Calu3 (cell line): ENCODE data around the gene ZC3H8. TPM values are rescaled to one million over a fixed set of nuclear protein-coding genes. Genes with fewer than 3 reads are reported as not detected.

Experiments
- BruUV-seq: library from RNA; stranded (reverse); fragments of 400-500 nt; replicated peaks from 2 replicates; lab custom pipeline; 2021; lab: Mats Ljungman, UMichigan
- CTCF ChIA-PET: fragments of 300-600 bp; sonication (Branson Sonifier 250); formaldehyde crosslinking; loops from one replicate; lab custom pipeline; 2022; ENCODE audit warnings: antibody characterized with exemption; lab: Charles Lee
- DNase-seq: peaks from one replicate; pipeline ENCODE4 v3.0.0; 2022
- H3K27ac Mint-ChIP-seq: one replicate; pipeline ENCODE4 v1.8.0; 2022; ENCODE audit warnings: mixed read lengths; ENCODE audit not compliant: unreplicated experiment
- H3K27me3 Mint-ChIP-seq: one replicate; pipeline ENCODE4 v1.8.0; 2022; ENCODE audit warnings: mixed read lengths; ENCODE audit not compliant: unreplicated experiment
- H3K36me3 Mint-ChIP-seq: one replicate; pipeline ENCODE4 v1.8.0; 2022; ENCODE audit warnings: mild to moderate bottlenecking, moderate library complexity, mixed read lengths; ENCODE audit not compliant: insufficient read depth, unreplicated experiment
- H3K4me1 Mint-ChIP-seq: one replicate; pipeline ENCODE4 v1.8.0; 2022; ENCODE audit warnings: mild to moderate bottlenecking, low read depth, mixed read lengths; ENCODE audit not compliant: unreplicated experiment
- H3K4me3 Mint-ChIP-seq: one replicate; pipeline ENCODE4 v1.8.0; 2022; ENCODE audit warnings: mild to moderate bottlenecking, low read depth, moderate library complexity, mixed read lengths; ENCODE audit not compliant: unreplicated experiment
- H3K9me3 Mint-ChIP-seq: one replicate; pipeline ENCODE4 v1.8.0; 2022; ENCODE audit warnings: low read depth, mixed read lengths; ENCODE audit not compliant: unreplicated experiment
- CTCF ChIP-seq: fragments of 200-600 bp; IDR thresholded peaks from one replicate; pipeline ENCODE4 v1.8.0; 2022; ENCODE audit warnings: antibody characterized with exemption; ENCODE audit not compliant: unreplicated experiment
- intact Hi-C: fragments of 100-400 bp; cut with micrococcal nuclease; formaldehyde crosslinking; loops from one replicate; pipeline ENCODE4 v1.10.0; 2022; ENCODE audit not compliant: unreplicated experiment
- total RNA-seq: library from RNA; stranded (reverse); gene quantifications from 2 replicates; pipeline ENCODE4 v1.2.3, GENCODE V29; 2022

The ZC3H8 gene
- total RNA-seq, 1 experiment from 2014 or later: 14.1 TPM

- H3K9me3 Mint-ChIP-seq: no peaks in the 10 kb centered on the region
- TF ChIP-seq CTCF: no peak
- H3K4me1 Mint-ChIP-seq: peaks cover 8% of the 10 kb centered on the region
- peaks cover 15% of the 10 kb centered on the region for H3K36me3 Mint-ChIP-seq
- intact Hi-C loops: no loop called here
- no peak overlapping the region for H3K27ac Mint-ChIP-seq
- DNase-seq: no peak
- H3K4me3 Mint-ChIP-seq: no peak overlapping the region
- CTCF ChIA-PET: no interaction called here
- BruUV-seq: no TSS peak
- H3K27me3 Mint-ChIP-seq: no peaks in the 10 kb centered on the region
Measured at GRCh38 chr2:112251271-112251670, 3.6 kb downstream of the ZC3H8 start.

- Mint-ChIP-seq H3K36me3 (no peaks in the 10 kb centered on the region), H3K27ac (no peak overlapping the region), H3K4me1 (no peaks in the 10 kb centered on the region), H3K27me3 (no peaks in the 10 kb centered on the region), H3K4me3 (no peak overlapping the region), H3K9me3 (no peaks in the 10 kb centered on the region)
- CTCF ChIA-PET: no interaction called here
- BruUV-seq: no TSS peak
- intact Hi-C loops: no loop called here
- TF ChIP-seq CTCF: no peak
- DNase-seq: no peak
Measured at GRCh38 chr2:112244854-112245253, 10.0 kb downstream of the ZC3H8 start.

- BruUV-seq: no TSS peak
- H3K36me3 Mint-ChIP-seq: no peaks in the 10 kb centered on the region
- no peak overlapping the region for H3K27ac Mint-ChIP-seq
- intact Hi-C loops: no loop called here
- H3K4me1 Mint-ChIP-seq: no peaks in the 10 kb centered on the region
- H3K9me3 Mint-ChIP-seq: no peaks in the 10 kb centered on the region
- CTCF ChIA-PET: no interaction called here
- no peak for TF ChIP-seq CTCF
- no peak for DNase-seq
- no peaks in the 10 kb centered on the region for H3K27me3 Mint-ChIP-seq
- H3K4me3 Mint-ChIP-seq: no peak overlapping the region
Measured at GRCh38 chr2:112243233-112243632, 11.6 kb downstream of the ZC3H8 start.

- CTCF ChIA-PET: no interaction called here
- Mint-ChIP-seq H3K4me3 (no peak overlapping the region), H3K27ac (no peak overlapping the region), H3K4me1 (no peaks in the 10 kb centered on the region), H3K36me3 (no peaks in the 10 kb centered on the region), H3K9me3 (no peaks in the 10 kb centered on the region), H3K27me3 (no peaks in the 10 kb centered on the region)
- intact Hi-C loops: no loop called here
- DNase-seq: no peak
- no TSS peak for BruUV-seq
- no peak for TF ChIP-seq CTCF
Measured at GRCh38 chr2:112242384-112242783, 12.5 kb downstream of the ZC3H8 start.
